MCF 10A (cell line): Measurements from ENCODE around the gene NACC2. TPM values are rescaled to one million over a fixed set of nuclear protein-coding genes. Genes with fewer than 3 reads are reported as not detected.

Experiments
- BruUV-seq: library from RNA; stranded (reverse); fragments of 400-500 nt; replicated peaks from 2 replicates; lab custom pipeline; 2021; lab: Mats Ljungman, UMichigan
- CTCF ChIA-PET: fragments of 300-600 bp; sonication (Branson Sonifier 250); formaldehyde crosslinking; extraction: SDS; loops from one replicate; lab custom pipeline; 2021; ENCODE audit warnings: antibody characterized with exemption, inconsistent platforms; lab: Yijun Ruan, JAX
- POLR2A ChIA-PET: fragments of 300-600, 350-650 bp; sonication (Branson Sonifier 250); formaldehyde crosslinking; extraction: SDS; loops from one replicate; lab custom pipeline; 2020; ENCODE audit warnings: antibody characterized with exemption, inconsistent platforms; lab: Yijun Ruan, JAX
- DNase-seq: peaks from one replicate; pipeline ENCODE4 v3.0.0-alpha.2; 2018; ENCODE audit not compliant: unreplicated experiment
- H3K27ac Mint-ChIP-seq: one replicate; pipeline ENCODE4 v1.8.0; 2022; ENCODE audit warnings: mild to moderate bottlenecking, low read depth, mixed read lengths; ENCODE audit not compliant: unreplicated experiment
- H3K27me3 Mint-ChIP-seq: one replicate; pipeline ENCODE4 v1.8.0; 2022; ENCODE audit warnings: mixed read lengths; ENCODE audit not compliant: insufficient read depth, unreplicated experiment
- H3K36me3 Mint-ChIP-seq: one replicate; pipeline ENCODE4 v1.8.0; 2022; ENCODE audit warnings: mild to moderate bottlenecking, moderate library complexity, mixed read lengths; ENCODE audit not compliant: insufficient read depth, unreplicated experiment
- H3K4me1 Mint-ChIP-seq: one replicate; pipeline ENCODE4 v1.8.0; 2022; ENCODE audit warnings: mixed read lengths; ENCODE audit not compliant: insufficient read depth, unreplicated experiment
- H3K4me3 Mint-ChIP-seq: one replicate; pipeline ENCODE4 v1.8.0; 2022; ENCODE audit warnings: mild to moderate bottlenecking, moderate library complexity, mixed read lengths; ENCODE audit not compliant: unreplicated experiment
- H3K9me3 Mint-ChIP-seq: one replicate; pipeline ENCODE4 v1.8.0; 2022; ENCODE audit warnings: mixed read lengths; ENCODE audit not compliant: unreplicated experiment
- CTCF ChIP-seq: fragments of 200-600 bp; IDR thresholded peaks from one replicate; pipeline ENCODE4 v1.8.0; 2022; ENCODE audit warnings: antibody characterized with exemption, mild to moderate bottlenecking; ENCODE audit not compliant: unreplicated experiment
- intact Hi-C: fragments of 100-400 bp; cut with micrococcal nuclease; formaldehyde crosslinking; loops from 2 replicates; pipeline ENCODE4 v1.14.1; 2022
- total RNA-seq: library from RNA; stranded (reverse); gene quantifications from 2 replicates; pipeline ENCODE4 v1.2.3, GENCODE V29; 2022

Gene NACC2
- total RNA-seq, 1 experiment from 2014 or later: 16.5 TPM

GRCh38 chr9:135988493-135988892 lies 106.6 kb downstream of the NACC2 start:
- Mint-ChIP-seq H3K27me3 (peaks cover 13% of the 10 kb centered on the region), H3K9me3 (no peaks in the 10 kb centered on the region), H3K4me3 (no peak overlapping the region), H3K4me1 (no peaks in the 10 kb centered on the region), H3K27ac (no peak overlapping the region), H3K36me3 (no peaks in the 10 kb centered on the region)
- CTCF ChIA-PET: interaction anchor here (0.5 kb wide), 1 partner anchor 345 kb away, joined by 3 read pairs; no protein-coding TSS in a partner anchor
- no TSS peak for BruUV-seq
- POLR2A ChIA-PET: no interaction called here
- DNase-seq: no peak
- no peak for TF ChIP-seq CTCF
- intact Hi-C loops: no loop called here

GRCh38 chr9:135987838-135988404 lies 107.2 kb downstream of the NACC2 start:
- Mint-ChIP-seq H3K36me3 (no peaks in the 10 kb centered on the region), H3K4me3 (no peak overlapping the region), H3K9me3 (no peaks in the 10 kb centered on the region), H3K27ac (no peak overlapping the region), H3K27me3 (peaks cover 14% of the 10 kb centered on the region), H3K4me1 (no peaks in the 10 kb centered on the region)
- DNase-seq: no peak
- no TSS peak for BruUV-seq
- intact Hi-C loops: no loop called here
- no peak for TF ChIP-seq CTCF
- CTCF ChIA-PET: no interaction called here
- POLR2A ChIA-PET: no interaction called here

GRCh38 chr9:135986605-135987004 lies 108.5 kb downstream of the NACC2 start:
- no peak overlapping the region for H3K4me3 Mint-ChIP-seq
- CTCF ChIA-PET: no interaction called here

GRCh38 chr9:135985889-135986288 lies 109.2 kb downstream of the NACC2 start:
- no peak overlapping the region for H3K27ac Mint-ChIP-seq
- no TSS peak for BruUV-seq
- no peak for DNase-seq
- no peak overlapping the region for H3K4me3 Mint-ChIP-seq
- no peak for TF ChIP-seq CTCF
- intact Hi-C loops: no loop called here
- H3K27me3 Mint-ChIP-seq: peaks cover 14% of the 10 kb centered on the region
- H3K36me3 Mint-ChIP-seq: no peaks in the 10 kb centered on the region
- POLR2A ChIA-PET: no interaction called here
- H3K9me3 Mint-ChIP-seq: no peaks in the 10 kb centered on the region
- CTCF ChIA-PET: no interaction called here
- no peaks in the 10 kb centered on the region for H3K4me1 Mint-ChIP-seq

More at GRCh38 chr9:135986605-135987004, 108.5 kb downstream of the NACC2 start:
- H3K36me3 Mint-ChIP-seq: no peaks in the 10 kb centered on the region
- no peaks in the 10 kb centered on the region for H3K4me1 Mint-ChIP-seq
- POLR2A ChIA-PET: no interaction called here
- H3K27ac Mint-ChIP-seq: no peak overlapping the region
- DNase-seq: no peak
- BruUV-seq: no TSS peak
- intact Hi-C loops: no loop called here
- no peak for TF ChIP-seq CTCF
- H3K27me3 Mint-ChIP-seq: peaks cover 14% of the 10 kb centered on the region
- no peaks in the 10 kb centered on the region for H3K9me3 Mint-ChIP-seq
